H1 (cell line): ENCODE measurements around the gene CACNA1B. TPM values are rescaled to one million over a fixed set of nuclear protein-coding genes. Genes with fewer than 3 reads are reported as not detected.

Experiments
- ATF3 ChIP-seq: IDR thresholded peaks from 2 replicates; pipeline ENCODE4 v1.6.1; 2011; ENCODE audit warnings: low read depth, mild to moderate bottlenecking, low read length; ENCODE audit not compliant: insufficient read depth
- BACH1 ChIP-seq: IDR thresholded peaks from 2 replicates; pipeline ENCODE4 v1.6.1; 2012; ENCODE audit warnings: low read length, improper control_type of control experiment
- EGR1 ChIP-seq: IDR thresholded peaks from 2 replicates; pipeline ENCODE4 v1.6.1; 2011; ENCODE audit warnings: low read depth, low read length, borderline replicate concordance
- KDM4A ChIP-seq: IDR thresholded peaks from one replicate; pipeline ENCODE4 v1.7.1; 2012; ENCODE audit warnings: low read depth, mild to moderate bottlenecking, moderate library complexity, low read length, inconsistent platforms; ENCODE audit not compliant: severe bottlenecking
- PHF8 ChIP-seq: fragments of 200-600 bp; sonication (generic); conservative IDR thresholded peaks from 2 replicates; pipeline ENCODE4 v1.7.1; 2012; ENCODE audit warnings: low read depth, mild to moderate bottlenecking, inconsistent platforms, low read length, moderate library complexity
- polyA plus RNA-seq, 7 experiments: library from polyadenylated mRNA; depleted of rRNA in 3 of 7; stranded (reverse) in 5 of 7; unstranded in 2 of 7; fragments of >200 nt in 5 of 7; fragments of 200-250 nt in 2 of 7; gene quantifications; 1 replicate in 5 of 7; 2 replicates in 1 of 7; 4 replicates in 1 of 7; pipeline versions ENCODE4 v1.2.1 to v1.2.3, GENCODE V29; 2011 to 2013; ENCODE audit warnings: missing spikeins in 2 of 7, mixed read lengths in 2 of 7
- total RNA-seq: library from RNA; stranded (reverse); fragmentation: NEBNext Ultra II Directional; extraction: Animal tissue kit (Norgen Biotek cat#: 25700); gene quantifications from 2 replicates; pipeline ENCODE4 v1.2.1, GENCODE V29; 2021

CACNA1B gene
- total and polyA plus RNA-seq, 2 of the 8 experiments (the other 6 are each of a cell fraction or from before 2014, with no cell fraction given) = 1.5 to 5.7 TPM

- TF ChIP-seq KDM4A (no peak), PHF8 (no peak), ATF3 (no peak), BACH1 (no peak), EGR1 (no peak)
These were observed 41.5 kb downstream of the CACNA1B start (continued) for GRCh38 chr9:137919095-137919465.
